Epithelial cell of proximal tubule (primary cell): Measurements from ENCODE around the gene HSH2D. TPM values are rescaled to one million over a fixed set of nuclear protein-coding genes. Genes with fewer than 3 reads are reported as not detected.

Experiments
- DNase-seq: peaks from one replicate; pipeline ENCODE4 v3.0.0-alpha.2; 2011; ENCODE audit warnings: low read depth
- H3K4me3 ChIP-seq: 2 replicates; pipeline ENCODE4 v1.5.1; 2011; ENCODE audit warnings: low read depth, mild to moderate bottlenecking, low read length
- CTCF ChIP-seq: conservative IDR thresholded peaks from 2 replicates; pipeline ENCODE4 v1.5.1; 2012; ENCODE audit warnings: low read depth, mild to moderate bottlenecking, low read length
- total RNA-seq: library from RNA; depleted of rRNA; stranded (reverse); fragments of >200 nt; gene quantifications from 2 replicates; pipeline ENCODE4 v1.2.3, GENCODE V29; 2015

Gene HSH2D
- total RNA-seq, 1 donor from 2014 or later, result 0.92 TPM

DNA sequence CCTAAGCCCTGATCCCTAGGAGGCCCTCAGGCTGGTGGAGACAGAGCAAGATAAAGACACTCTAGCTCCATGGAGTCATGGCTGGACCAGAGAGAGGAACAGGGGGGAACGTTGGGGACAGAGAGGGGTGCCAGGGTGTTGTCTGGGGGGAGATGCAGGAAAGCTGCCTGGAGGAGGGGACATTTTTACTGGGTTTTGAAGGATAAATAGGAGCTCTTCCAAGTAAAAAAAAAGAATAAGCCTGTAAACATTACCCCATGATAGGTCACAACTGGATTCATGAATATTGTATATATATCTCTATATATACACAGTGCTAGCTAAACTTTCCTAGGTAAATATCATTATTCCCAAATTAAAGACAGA, 714 bp downstream of the HSH2D start:
- no peak overlapping the region for H3K4me3 ChIP-seq
- TF ChIP-seq CTCF, result no peak
- no peak for DNase-seq

GRCh38 chr19:16146112-16146511, 2.6 kb downstream of the HSH2D start:
- no peak for TF ChIP-seq CTCF
- no peak for DNase-seq
- H3K4me3 ChIP-seq, result no peak overlapping the region

- DNase-seq, result no peak
- no peak overlapping the region for H3K4me3 ChIP-seq
- TF ChIP-seq CTCF, result no peak
Measured at GRCh38 chr19:16148443-16149229, 5.2 kb downstream of the HSH2D start.

- no peak for TF ChIP-seq CTCF
- H3K4me3 ChIP-seq, result no peak overlapping the region
- no peak for DNase-seq
Measured at GRCh38 chr19:16153582-16154336, 10.3 kb downstream of the HSH2D start.

GRCh38 chr19:16154557-16154956, 11.1 kb downstream of the HSH2D start:
- H3K4me3 ChIP-seq, result no peak overlapping the region
- no peak for DNase-seq
- TF ChIP-seq CTCF, result no peak

DNA sequence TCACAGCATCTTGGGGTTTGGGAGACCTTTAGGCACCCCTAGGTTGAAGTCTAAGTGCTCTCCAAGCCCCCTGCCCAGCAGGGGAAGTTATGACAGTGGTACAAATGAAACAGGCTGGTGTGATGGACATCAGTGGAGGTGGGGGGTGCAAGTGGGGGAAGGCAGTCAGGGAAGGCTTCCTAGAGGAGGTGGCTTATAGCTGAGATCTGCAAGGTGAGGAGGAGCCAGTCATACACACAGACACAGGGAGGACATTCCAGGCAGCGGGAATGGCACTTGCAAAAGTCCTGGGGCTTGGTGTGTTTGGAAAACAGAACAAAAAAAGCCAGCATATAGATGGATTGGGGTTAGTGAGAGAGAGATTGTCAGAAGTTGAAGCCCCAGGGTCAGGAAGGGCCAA, 11.6 kb downstream of the HSH2D start:
- no peak for DNase-seq
- TF ChIP-seq CTCF, result no peak
- no peak overlapping the region for H3K4me3 ChIP-seq
